22Rv1 (cell line): ENCODE data around the gene GPX5.

Experiments used
- CTCF ChIP-seq: fragments of 450-650 bp; IDR thresholded peaks from 2 replicates; pipeline ENCODE4 v1.5.1; 2017; ENCODE audit warnings: mild to moderate bottlenecking
- ZFX ChIP-seq: fragments of 450-650 bp; IDR thresholded peaks from 2 replicates; pipeline ENCODE4 v1.6.1; 2017; ENCODE audit warnings: antibody characterized with exemption, borderline replicate concordance

GRCh38 chr6:28566527-28567252, 41.0 kb downstream of the GPX5 start:
- TF ChIP-seq CTCF (no peak), ZFX (no peak)
